AG09319 (cell line): Measurements from ENCODE around the gene PDE6D.

ENCODE experiments used
- DNase-seq: peaks from one replicate; pipeline ENCODE4 v3.0.0-alpha.2; 2010; ENCODE audit warnings: low read depth; ENCODE audit errors: extremely low read depth
- TF ChIP-seq, protein P1 (sequence below): IDR thresholded peaks from 2 replicates; pipeline ENCODE4 v1.5.1; 2011; ENCODE audit warnings: low read depth, mild to moderate bottlenecking, inconsistent platforms, low read length, moderate library complexity

PDE6D gene

DNA sequence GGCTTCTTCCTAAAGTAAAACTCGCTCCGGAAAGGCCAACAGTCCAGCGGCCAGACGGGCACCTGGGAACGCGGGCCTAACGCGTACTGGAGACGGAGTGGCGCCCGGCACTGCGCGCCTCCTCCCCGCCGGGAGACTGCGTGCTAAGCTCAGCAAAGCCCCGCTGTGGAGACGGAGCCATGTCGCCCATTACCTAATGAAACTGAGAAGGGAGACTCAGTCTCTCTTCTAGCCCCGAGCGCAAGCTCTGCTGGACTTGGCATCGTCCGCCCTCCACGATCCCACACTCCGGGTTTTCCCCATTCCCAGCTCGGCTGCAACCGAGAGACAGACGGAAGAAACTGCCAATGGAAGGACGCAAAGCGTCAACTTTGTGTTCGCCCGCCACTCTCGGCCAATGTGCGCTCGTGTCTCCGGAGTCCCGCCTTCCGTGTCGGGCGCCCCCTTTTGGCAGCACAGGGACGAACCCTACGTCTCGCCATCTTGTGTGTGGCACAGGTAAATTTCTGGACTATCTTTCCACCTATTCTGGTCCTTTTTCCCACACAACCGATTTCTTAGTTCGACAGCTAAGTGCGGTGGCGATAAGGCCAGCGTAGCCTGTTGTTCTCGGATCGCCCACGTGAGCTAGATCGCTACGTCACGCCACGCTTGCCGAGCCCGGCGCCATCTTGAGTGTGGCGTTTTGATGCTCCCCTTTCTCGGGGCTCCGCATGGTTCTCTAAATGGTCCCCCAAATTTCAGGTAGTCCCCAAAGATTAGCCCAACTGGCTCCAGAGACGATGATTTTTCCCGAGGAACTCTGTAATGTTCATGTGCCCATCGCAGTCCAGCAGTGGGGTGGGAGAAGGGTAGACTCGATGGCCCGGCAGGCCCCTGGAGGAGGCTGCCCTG lies 74.1 kb downstream of the PDE6D start:
- TF ChIP-seq, protein P1, sequence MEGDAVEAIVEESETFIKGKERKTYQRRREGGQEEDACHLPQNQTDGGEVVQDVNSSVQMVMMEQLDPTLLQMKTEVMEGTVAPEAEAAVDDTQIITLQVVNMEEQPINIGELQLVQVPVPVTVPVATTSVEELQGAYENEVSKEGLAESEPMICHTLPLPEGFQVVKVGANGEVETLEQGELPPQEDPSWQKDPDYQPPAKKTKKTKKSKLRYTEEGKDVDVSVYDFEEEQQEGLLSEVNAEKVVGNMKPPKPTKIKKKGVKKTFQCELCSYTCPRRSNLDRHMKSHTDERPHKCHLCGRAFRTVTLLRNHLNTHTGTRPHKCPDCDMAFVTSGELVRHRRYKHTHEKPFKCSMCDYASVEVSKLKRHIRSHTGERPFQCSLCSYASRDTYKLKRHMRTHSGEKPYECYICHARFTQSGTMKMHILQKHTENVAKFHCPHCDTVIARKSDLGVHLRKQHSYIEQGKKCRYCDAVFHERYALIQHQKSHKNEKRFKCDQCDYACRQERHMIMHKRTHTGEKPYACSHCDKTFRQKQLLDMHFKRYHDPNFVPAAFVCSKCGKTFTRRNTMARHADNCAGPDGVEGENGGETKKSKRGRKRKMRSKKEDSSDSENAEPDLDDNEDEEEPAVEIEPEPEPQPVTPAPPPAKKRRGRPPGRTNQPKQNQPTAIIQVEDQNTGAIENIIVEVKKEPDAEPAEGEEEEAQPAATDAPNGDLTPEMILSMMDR = peak; percentile 92

DNA sequence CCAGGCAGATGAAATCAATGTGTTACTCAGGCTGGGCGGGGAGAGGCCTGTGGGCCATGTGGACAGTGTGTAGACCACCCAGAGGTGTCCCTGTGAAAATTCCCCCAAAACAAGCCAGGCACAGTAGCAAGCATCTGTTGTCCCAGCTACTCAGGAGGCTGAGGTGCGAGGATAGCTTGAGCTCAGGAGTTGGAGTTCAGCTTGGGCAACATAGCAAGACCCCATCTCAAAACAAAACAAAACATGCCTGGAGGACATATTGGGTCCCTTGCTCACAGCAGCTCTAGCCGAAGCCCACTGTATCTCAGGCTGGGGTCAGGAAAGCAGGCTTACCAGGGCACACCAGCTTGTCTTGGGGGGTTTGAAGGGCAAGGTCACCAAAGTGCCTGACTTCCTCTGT lies 77.1 kb downstream of the PDE6D start:
- TF ChIP-seq, protein P1 = no peak
- DNase-seq = no peak

More for the DNA sequence above, 74.1 kb downstream of the PDE6D start:
- peak; percentile 98 for DNase-seq

DNA sequence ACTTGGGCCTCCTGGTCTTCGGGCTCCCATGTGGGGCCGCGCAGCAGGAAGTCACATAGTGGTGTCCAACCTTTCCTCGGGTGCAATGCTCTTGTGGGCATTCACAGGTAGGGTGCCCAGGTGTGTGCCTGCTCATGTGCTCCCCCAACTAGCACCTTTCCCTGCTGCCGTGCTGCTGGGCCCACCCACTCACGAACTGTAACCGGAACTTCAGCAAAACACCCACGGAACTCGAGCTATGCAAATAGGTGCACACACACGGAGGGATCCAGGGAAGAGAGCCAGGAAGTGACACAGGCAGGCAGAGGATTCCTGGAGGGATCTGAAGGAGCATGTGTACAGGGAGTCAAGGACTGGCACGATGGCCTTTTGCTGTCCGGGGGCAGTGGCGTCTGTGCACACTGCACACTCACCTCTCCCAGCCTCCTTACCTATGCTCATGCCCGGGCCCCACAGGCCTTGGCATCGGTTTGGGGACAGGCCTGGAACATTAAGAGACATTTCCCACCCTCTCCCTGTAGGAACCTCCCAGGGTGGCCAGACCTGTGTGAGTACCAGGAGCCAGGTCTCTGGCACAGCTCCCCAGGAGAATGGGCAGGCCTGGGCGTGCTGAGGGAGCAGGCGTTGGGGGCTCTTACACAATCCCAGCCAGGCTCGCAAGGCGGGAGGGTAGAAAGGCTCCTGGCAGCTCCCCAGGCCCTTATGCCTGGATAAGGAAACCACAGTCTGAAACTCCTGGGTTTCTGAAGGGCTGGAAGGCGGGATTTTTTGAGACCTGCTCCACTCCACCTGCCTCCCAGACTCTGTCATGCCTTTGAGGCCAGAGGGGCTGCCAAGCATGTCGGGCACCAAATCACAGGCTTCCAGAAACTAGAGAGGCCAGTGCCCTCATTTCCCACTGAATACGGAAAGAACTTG lies 79.4 kb downstream of the PDE6D start:
- no peak for DNase-seq
- TF ChIP-seq, protein P1 = no peak

DNA sequence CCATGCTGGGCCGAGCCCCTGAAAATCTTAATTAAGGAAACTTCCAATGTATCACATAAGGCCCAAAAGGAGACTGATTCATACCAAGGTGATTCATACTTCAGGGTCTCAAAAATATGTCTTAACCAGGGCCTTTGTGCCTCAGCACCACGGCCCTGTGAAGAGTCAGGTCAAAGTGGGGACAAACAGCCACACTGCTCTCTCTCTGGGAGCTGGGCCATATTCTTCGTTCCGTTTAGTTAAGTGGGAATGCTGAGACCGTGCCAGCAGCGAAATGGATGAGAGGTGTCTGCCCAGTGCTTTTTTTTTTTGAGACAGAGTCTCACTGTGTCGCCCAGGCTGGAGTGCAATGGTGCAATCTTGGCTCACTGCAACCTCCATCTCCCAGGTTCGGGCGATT lies 82.1 kb downstream of the PDE6D start:
- TF ChIP-seq, protein P1 = no peak
- no peak for DNase-seq

DNA sequence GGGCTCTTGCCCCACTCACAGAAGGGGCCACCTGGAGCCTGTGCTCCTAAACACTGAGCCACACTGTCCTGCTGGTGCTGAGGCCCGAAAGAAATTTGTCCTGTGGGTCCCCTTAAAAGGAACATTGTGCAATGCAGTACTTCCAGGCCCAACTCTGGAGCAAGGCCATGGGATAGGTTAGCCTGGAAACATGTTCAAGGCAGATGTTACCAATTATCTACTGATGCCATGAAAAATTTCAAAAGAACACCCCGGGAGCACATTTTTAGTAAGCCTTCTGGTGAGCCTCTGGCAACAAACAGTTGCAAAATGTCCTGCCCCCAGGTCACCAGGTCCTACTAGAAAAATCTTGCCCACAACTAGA lies 85.1 kb downstream of the PDE6D start:
- DNase-seq = peak; percentile 79
- TF ChIP-seq, protein P1 = no peak

DNA sequence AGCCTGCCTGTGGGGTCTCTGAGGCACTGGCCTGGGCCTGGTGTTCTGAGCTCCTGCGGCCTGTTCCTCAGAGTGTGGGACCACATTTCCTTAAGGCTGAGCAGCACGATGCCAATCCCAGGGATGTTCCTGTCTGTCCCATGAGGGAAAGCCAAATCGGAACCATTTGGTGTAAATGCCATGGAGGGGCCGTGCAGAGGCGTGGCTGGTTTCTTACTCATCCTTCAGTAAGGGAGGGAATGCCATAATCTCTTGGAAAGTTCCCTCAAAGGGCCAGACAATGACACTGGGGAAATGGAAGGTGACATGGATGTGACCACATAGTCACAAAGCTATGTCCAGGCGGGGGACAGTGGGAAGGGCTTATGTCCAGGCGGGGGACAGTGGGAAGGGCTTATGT lies 87.1 kb downstream of the PDE6D start:
- no peak for DNase-seq

More for the DNA sequence above, 87.1 kb downstream of the PDE6D start:
- TF ChIP-seq, protein P1 = no peak
